ENCODE measurements around the gene DYNC2H1.

- no peak for TF ChIP-seq EZH2 (IDR thresholded peaks at IDR 0.05; ENCODE audit: borderline replicate concordance, low read depth, low read length, poor library complexity, severe bottlenecking)
- TF ChIP-seq CTCF (conservative IDR thresholded peaks at IDR 0.05; ENCODE audit: low read depth, low read length): no peak
These were observed 377.9 kb downstream of the DYNC2H1 start for GRCh38 chr11:103487113-103487512.

All from A673 (cell line).